Esophagus squamous epithelium (tissue), 5 donors: ENCODE results near the gene TMEM175. TPM values are rescaled to one million over a fixed set of nuclear protein-coding genes. Genes with fewer than 3 reads are reported as not detected.

Experiments used
- DNase-seq: peaks from one replicate; lab custom pipeline; 2025; lab: John Stamatoyannopoulos, UW
- H3K27ac ChIP-seq, 4 donors: fragments of 200-600 bp; sonication (generic); one replicate each; pipeline ENCODE4 v1.5.1; 2016 to 2019; ENCODE audit warnings: mild to moderate bottlenecking in 1 of 4
- H3K27me3 ChIP-seq, 4 donors: fragments of 200-600 bp; sonication (generic); 1 replicate in 3 of 4; 2 replicates in 1 of 4; pipeline versions ENCODE4 v1.5.1 to v1.6.0; 2017 to 2021; ENCODE audit warnings: antibody characterized with exemption in 1 of 4
- H3K36me3 ChIP-seq, 3 donors: fragments of 200-600 bp; sonication (generic); one replicate each; pipeline ENCODE4 v1.5.1; 2016 to 2019
- H3K4me1 ChIP-seq, 3 donors: fragments of 200-600 bp; sonication (generic); one replicate each; pipeline ENCODE4 v1.5.1; 2017 to 2019
- H3K4me3 ChIP-seq, 4 donors: fragments of 200-600 bp; sonication (generic); 1 replicate in 3 of 4; 2 replicates in 1 of 4; pipeline ENCODE4 v1.5.1; 2016 to 2019; ENCODE audit warnings: mild to moderate bottlenecking in 2 of 4, moderate library complexity in 1 of 4
- H3K9me3 ChIP-seq, 3 donors: fragments of 200-600 bp; sonication (generic); one replicate each; pipeline ENCODE4 v1.5.1; 2016 to 2019
- CTCF ChIP-seq, 6 experiments: fragments of 450-650 bp in 4 of 6; fragments of 200-600 bp in 2 of 6; sonication (generic) in 2 of 6; IDR thresholded peaks; one replicate each; pipeline ENCODE4 v1.5.1; 2016 to 2019; ENCODE audit warnings: antibody characterized with exemption in 6 of 6, mild to moderate bottlenecking in 4 of 6, moderate library complexity in 4 of 6
- POLR2A ChIP-seq, 4 donors: fragments of 450-650 bp; IDR thresholded peaks; one replicate each; pipeline ENCODE4 v1.6.1; 2017; ENCODE audit warnings: antibody characterized with exemption in 4 of 4, mild to moderate bottlenecking in 4 of 4, moderate library complexity in 3 of 4
- WGBS, 2 donors: methylation state at CpG; one replicate each; pipeline ENCODE4 v1.1.5; 2018; 5-methylcytosine and 5-hydroxymethylcytosine counted together
- intact Hi-C: fragments of 100-400 bp; cut with DNase I; formaldehyde crosslinking; loops from one replicate; pipeline ENCODE4 v1.15.0; 2022
- total RNA-seq, 4 donors: library from RNA; depleted of rRNA; stranded (reverse); fragments of >200 nt; gene quantifications; one replicate each; pipeline ENCODE4 v1.1.0, GENCODE V29; 2016
- donor health status: DM: yes; HTN: yes; CAD: no.

The TMEM175 gene
- total RNA-seq, 4 donors from 2014 or later = 8.4 to 22.9 (median 19.7) TPM

- no peak for DNase-seq
- whole genome bisulfite sequencing, 2 donors = 62 to 73% methylated on average over 3 of the region's 17 CpGs
- Histone ChIP-seq H3K4me1 (peaks cover 20 to 48% (median 33%) of the 10 kb centered on the region in 3 donors), H3K36me3 (peaks cover 0 to 18% (median 4%) of the 10 kb centered on the region in 3 donors), H3K27me3 (no peaks in the 10 kb centered on the region), H3K4me3 (no peak overlapping the region), H3K9me3 (no peaks in the 10 kb centered on the region), H3K27ac (no peak overlapping the region)
- intact Hi-C loops = no loop called here
- no peak for TF ChIP-seq POLR2A (IDR thresholded peaks at IDR 0.05)
- TF ChIP-seq CTCF (IDR thresholded peaks at IDR 0.05) = no peak
Measured at GRCh38 chr4:970854-971520, 38.7 kb downstream of the TMEM175 start.

- peaks cover 20 to 48% (median 33%) of the 10 kb centered on the region in 3 donors for H3K4me1 ChIP-seq
- DNase-seq = no peak
- intact Hi-C loops = no loop called here
- H3K27me3 ChIP-seq = no peaks in the 10 kb centered on the region
- peak overlapping the region in 3 of 4 donors; percentile 36 to 65 (median 45) for H3K27ac ChIP-seq
- H3K9me3 ChIP-seq = no peaks in the 10 kb centered on the region
- 40 to 42% methylated on average over 2 to 5 of the region's 24 CpGs for WGBS, 2 donors
- peak overlapping the region; percentile 55 to 95 (median 74) for H3K4me3 ChIP-seq
- TF ChIP-seq POLR2A (IDR thresholded peaks at IDR 0.05) (no peak), CTCF (IDR thresholded peaks at IDR 0.05) (no peak)
- H3K36me3 ChIP-seq = peaks cover 0 to 9% (median 0%) of the 10 kb centered on the region in 3 donors
Measured at GRCh38 chr4:971666-972500, 39.6 kb downstream of the TMEM175 start.

- no peaks in the 10 kb centered on the region for H3K9me3 ChIP-seq
- no peak for DNase-seq
- no peak for TF ChIP-seq POLR2A (IDR thresholded peaks at IDR 0.05)
- peak overlapping the region; percentile 9 to 65 (median 40) for H3K27ac ChIP-seq
- WGBS, 2 donors = no CpG with 5 or more reads among the region's 65 CpGs
- H3K27me3 ChIP-seq = no peaks in the 10 kb centered on the region
- intact Hi-C loops = no loop called here
- peak overlapping the region; percentile 55 to 95 (median 74) for H3K4me3 ChIP-seq
- H3K36me3 ChIP-seq = no peaks in the 10 kb centered on the region
- H3K4me1 ChIP-seq = peaks cover 20 to 43% (median 31%) of the 10 kb centered on the region in 3 donors
Measured at GRCh38 chr4:972651-973424, 40.6 kb downstream of the TMEM175 start.

- Histone ChIP-seq H3K27me3 (no peaks in the 10 kb centered on the region), H3K9me3 (no peaks in the 10 kb centered on the region), H3K27ac (peak within 1 kb of the TSS; percentile 9 to 65 (median 40)), H3K4me1 (peaks cover 20 to 38% (median 25%) of the 10 kb centered on the region in 3 donors), H3K36me3 (no peaks in the 10 kb centered on the region), H3K4me3 (peak within 1 kb of the TSS; percentile 55 to 95 (median 74))
- TF ChIP-seq POLR2A (IDR thresholded peaks at IDR 0.05) (peak in 1 of 4 donors; percentile 31), CTCF (IDR thresholded peaks at IDR 0.05) (no peak)
- intact Hi-C loops = no loop called here
- peak; percentile 27 for DNase-seq
- 100% methylated on average over 5 of the region's 123 CpGs; no CpG with 5 or more reads in 1 of the 2 donors for WGBS, 2 donors
Measured at GRCh38 chr4:973431-974397, 41.5 kb downstream of the TMEM175 start, which contains the start of gene DGKQ. DGKQ (minus strand) TSS chr4:973569; CDS start chr4:973482, 87 bp downstream.
